HepG2 (cell line): ENCODE measurements around the gene LGR6. TPM values are rescaled to one million over a fixed set of nuclear protein-coding genes. Genes with fewer than 3 reads are reported as not detected.

Experiments
- ATAC-seq: fragments of 200-7000 bp; cut with Tn5 transposase; 3 replicates; pipeline ENCODE4 v1.9.1; 2020; ENCODE audit warnings: mild to moderate bottlenecking, moderate library complexity
- BruUV-seq: library from RNA; stranded (reverse); fragments of 400-500 nt; replicated peaks from 2 replicates; lab custom pipeline; 2021; lab: Mats Ljungman, UMichigan
- CTCF ChIA-PET: fragments of 300-600 bp; formaldehyde crosslinking; extraction: SDS; loops from one replicate; lab custom pipeline; 2021; ENCODE audit warnings: low total read pairs, inconsistent platforms, low intra/inter-chr PET ratio; lab: Yijun Ruan, JAX
- POLR2A ChIA-PET: fragments of 350-600 bp; sonication (Branson Sonifier 250); formaldehyde crosslinking; loops from one replicate; lab custom pipeline; 2020; ENCODE audit warnings: antibody characterized with exemption, inconsistent platforms; lab: Yijun Ruan, JAX
- DNase-seq: peaks from one replicate; pipeline ENCODE4 v3.0.0-alpha.2; 2015; ENCODE audit warnings: low spot score
- FAIRE-seq: peaks from 3 replicates; lab custom pipeline; 2011; peaks lifted over from hg19 to GRCh38; lab: Jason Lieb, UNC
- H2AFZ ChIP-seq: one replicate; pipeline ENCODE4 v1.6.1; 2011; ENCODE audit warnings: low read length, inconsistent platforms
- H3K27ac ChIP-seq: fragments of 300-600 bp; 3 replicates; pipeline ENCODE4 v1.8.0; 2011; ENCODE audit warnings: mixed run types, mild to moderate bottlenecking, mixed read lengths, low read length, inconsistent platforms; ENCODE audit not compliant: insufficient read depth; ENCODE audit errors: extremely low read length
- H3K27me3 ChIP-seq, 2 experiments: fragments of 200-600 bp in 1 of 2; 2 replicates in 1 of 2; 3 replicates in 1 of 2; pipeline versions ENCODE4 v1.6.0 to v1.8.0; 2011; ENCODE audit warnings: low read length in 2 of 2, mild to moderate bottlenecking in 2 of 2, moderate library complexity in 2 of 2, inconsistent platforms in 1 of 2; ENCODE audit not compliant: insufficient read depth in 2 of 2, control insufficient read depth in 1 of 2
- H3K36me3 ChIP-seq, 2 experiments: fragments of 200-600 bp in 1 of 2; replicated peaks in 1 of 2; 2 replicates in 1 of 2; 3 replicates in 1 of 2; pipeline versions ENCODE4 v1.5.1 to v1.8.0; 2011; ENCODE audit warnings: low read length in 2 of 2, inconsistent platforms in 1 of 2; ENCODE audit not compliant: insufficient read depth in 2 of 2, control insufficient read depth in 1 of 2
- H3K4me1 ChIP-seq: 2 replicates; pipeline ENCODE4 v1.5.1; 2012; ENCODE audit warnings: low read length, inconsistent platforms; ENCODE audit not compliant: insufficient read depth
- H3K4me2 ChIP-seq: 2 replicates; pipeline ENCODE4 v1.6.0; 2011; ENCODE audit warnings: low read depth, low read length, inconsistent platforms
- H3K4me3 ChIP-seq, 3 experiments: fragments of 200-600 bp in 1 of 3; sonication (generic), shearing (Covaris generic) in 1 of 3; replicated peaks in 1 of 3; 2 replicates each; pipeline ENCODE4 v1.5.1; 2011 to 2016; ENCODE audit warnings: low read length in 3 of 3, inconsistent platforms in 2 of 3, low read depth in 2 of 3, mild to moderate bottlenecking in 2 of 3, control low read depth in 1 of 3, mixed read lengths in 1 of 3; ENCODE audit not compliant: insufficient read depth in 1 of 3
- H3K79me2 ChIP-seq: one replicate; pipeline ENCODE4 v1.6.1; 2011; ENCODE audit warnings: low read length, inconsistent platforms; ENCODE audit not compliant: insufficient read depth
- H3K9ac ChIP-seq: 2 replicates; pipeline ENCODE4 v1.6.0; 2011; ENCODE audit warnings: mild to moderate bottlenecking, low read depth, low read length, inconsistent platforms; ENCODE audit not compliant: insufficient read depth
- H3K9me3 ChIP-seq: 2 replicates; pipeline ENCODE4 v1.5.1; 2012; ENCODE audit warnings: mild to moderate bottlenecking, low read length
- H4K20me1 ChIP-seq: 2 replicates; pipeline ENCODE4 v1.6.0; 2011; ENCODE audit warnings: inconsistent platforms, mild to moderate bottlenecking, low read length, moderate library complexity; ENCODE audit not compliant: insufficient read depth
- WGBS: methylation state at CpG from one replicate; pipeline ENCODE4 v1.1.6; 2017; ENCODE audit warnings: low lambda C conversion rate; 5-methylcytosine and 5-hydroxymethylcytosine counted together
- in situ Hi-C: cut with HindIII; loops from 2 replicates; pipeline ENCODE4 v1.10.0; 2017; ENCODE audit warnings: low pct_unique_long_range_greater_than_20kb; ENCODE audit not compliant: extremely low pct_ligation_motif_present
- intact Hi-C: fragments of 100-400 bp; cut with micrococcal nuclease; formaldehyde crosslinking; loops from one replicate; pipeline ENCODE4 v1.10.0; 2022; ENCODE audit not compliant: unreplicated experiment
- polyA plus RNA-seq, 8 experiments: library from polyadenylated mRNA; depleted of rRNA in 3 of 8; stranded (reverse) in 7 of 8; unstranded in 1 of 8; fragments of >200 nt; fragmentation: Illumina TruSeq in 4 of 8; extraction: Trizol in 4 of 8; gene quantifications; 2 replicates each; pipeline versions ENCODE4 v1.2.1 to v1.2.3, GENCODE V29; 2011 to 2016; ENCODE audit warnings: low read depth in 4 of 8, missing spikeins in 1 of 8, mixed read lengths in 1 of 8; ENCODE audit not compliant: insufficient read depth in 1 of 8
- total RNA-seq, 5 experiments: library from RNA; depleted of rRNA; stranded (reverse); fragments of >200 nt; fragmentation: Illumina TruSeq; extraction: Trizol; gene quantifications; 2 replicates each; pipeline ENCODE4 v1.2.3, GENCODE V29; 2016; ENCODE audit warnings: low read depth in 1 of 5
- TF ChIP-seq, protein P1 (sequence below): sonication (generic); formaldehyde crosslinking; conservative IDR thresholded peaks from 2 replicates; pipeline ENCODE4 v1.4.0; 2020; ENCODE audit warnings: mild to moderate bottlenecking, missing genetic modification reagents, moderate library complexity
- TF ChIP-seq, protein P2 (sequence below): sonication (generic); formaldehyde crosslinking; IDR thresholded peaks from 2 replicates; pipeline ENCODE4 v1.8.0; 2022; ENCODE audit warnings: mild to moderate bottlenecking, missing genetic modification reagents, moderate library complexity

LGR6 gene
- total and polyA plus RNA-seq, 2 of the 13 experiments (the other 11 are each of a cell fraction or from before 2014, with no cell fraction given) = 0.07 TPM; not detected in 1

DNA sequence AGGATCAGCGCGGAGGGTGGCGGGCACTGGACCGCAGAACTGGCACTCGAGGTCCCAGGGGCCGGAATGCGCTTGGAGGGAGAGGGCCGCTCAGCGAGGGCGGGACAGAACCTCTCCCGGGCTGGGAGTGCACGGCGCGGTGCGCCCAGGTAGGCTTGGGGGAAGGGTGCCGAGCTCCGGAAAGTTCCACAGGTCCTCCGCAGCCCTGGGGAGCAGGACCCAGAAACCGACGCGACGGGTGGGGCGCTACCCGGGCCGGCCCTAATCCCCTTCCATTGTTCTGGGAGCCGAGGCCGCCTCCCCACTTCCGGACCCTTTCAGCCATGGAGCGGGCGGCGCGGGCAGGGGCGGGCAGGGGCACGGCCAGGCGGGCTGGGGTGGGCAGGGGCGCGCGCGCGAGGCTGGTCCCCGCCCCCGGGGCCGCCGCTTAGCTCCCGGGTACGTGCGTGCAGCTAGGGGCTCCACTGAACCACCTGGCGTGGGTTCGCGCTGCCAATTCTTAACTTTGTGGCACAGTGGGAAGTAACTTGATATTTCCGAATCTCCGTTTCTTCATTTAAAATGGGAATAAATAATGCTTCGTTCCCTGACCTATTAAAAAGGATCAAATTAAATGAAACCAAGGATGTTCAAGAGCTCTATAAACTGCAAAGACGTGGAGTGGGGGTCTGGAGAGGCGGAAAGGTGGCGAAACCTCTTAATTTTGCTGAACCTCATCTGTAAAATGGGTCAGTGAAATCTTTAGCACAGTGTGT, 20.7 kb downstream of the LGR6 start:
- no TSS peak for BruUV-seq
- FAIRE-seq (no peak), DNase-seq (no peak), ATAC-seq (no peak)
- intact Hi-C loops = no loop called here
- Histone ChIP-seq H3K27me3 (peaks cover 1 to 50% of the 10 kb centered on the region in 2 experiments; a peak in 4 of 5 replicates), H3K27ac (no peak overlapping the region), H3K36me3 (no peaks in the 10 kb centered on the region), H4K20me1 (no peaks in the 10 kb centered on the region), H3K9ac (no peak overlapping the region), H3K4me1 (peaks cover 6% of the 10 kb centered on the region; the same call in 1 of the 2 replicates), H2AFZ (no peak overlapping the region), H3K9me3 (no peaks in the 10 kb centered on the region), H3K4me3 (peak overlapping the region in 1 of 3 experiments; percentile 15; a peak in 2 of 6 replicates), H3K79me2 (no peaks in the 10 kb centered on the region), H3K4me2 (no peak overlapping the region; the same call in 1 of the 2 replicates)
- 37% methylated on average over 15 of the region's 56 CpGs for WGBS
- TF ChIP-seq, protein P1, sequence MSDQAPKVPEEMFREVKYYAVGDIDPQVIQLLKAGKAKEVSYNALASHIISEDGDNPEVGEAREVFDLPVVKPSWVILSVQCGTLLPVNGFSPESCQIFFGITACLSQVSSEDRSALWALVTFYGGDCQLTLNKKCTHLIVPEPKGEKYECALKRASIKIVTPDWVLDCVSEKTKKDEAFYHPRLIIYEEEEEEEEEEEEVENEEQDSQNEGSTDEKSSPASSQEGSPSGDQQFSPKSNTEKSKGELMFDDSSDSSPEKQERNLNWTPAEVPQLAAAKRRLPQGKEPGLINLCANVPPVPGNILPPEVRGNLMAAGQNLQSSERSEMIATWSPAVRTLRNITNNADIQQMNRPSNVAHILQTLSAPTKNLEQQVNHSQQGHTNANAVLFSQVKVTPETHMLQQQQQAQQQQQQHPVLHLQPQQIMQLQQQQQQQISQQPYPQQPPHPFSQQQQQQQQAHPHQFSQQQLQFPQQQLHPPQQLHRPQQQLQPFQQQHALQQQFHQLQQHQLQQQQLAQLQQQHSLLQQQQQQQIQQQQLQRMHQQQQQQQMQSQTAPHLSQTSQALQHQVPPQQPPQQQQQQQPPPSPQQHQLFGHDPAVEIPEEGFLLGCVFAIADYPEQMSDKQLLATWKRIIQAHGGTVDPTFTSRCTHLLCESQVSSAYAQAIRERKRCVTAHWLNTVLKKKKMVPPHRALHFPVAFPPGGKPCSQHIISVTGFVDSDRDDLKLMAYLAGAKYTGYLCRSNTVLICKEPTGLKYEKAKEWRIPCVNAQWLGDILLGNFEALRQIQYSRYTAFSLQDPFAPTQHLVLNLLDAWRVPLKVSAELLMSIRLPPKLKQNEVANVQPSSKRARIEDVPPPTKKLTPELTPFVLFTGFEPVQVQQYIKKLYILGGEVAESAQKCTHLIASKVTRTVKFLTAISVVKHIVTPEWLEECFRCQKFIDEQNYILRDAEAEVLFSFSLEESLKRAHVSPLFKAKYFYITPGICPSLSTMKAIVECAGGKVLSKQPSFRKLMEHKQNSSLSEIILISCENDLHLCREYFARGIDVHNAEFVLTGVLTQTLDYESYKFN (CRISPR knock-in tag) = no peak
- TF ChIP-seq, protein P2, sequence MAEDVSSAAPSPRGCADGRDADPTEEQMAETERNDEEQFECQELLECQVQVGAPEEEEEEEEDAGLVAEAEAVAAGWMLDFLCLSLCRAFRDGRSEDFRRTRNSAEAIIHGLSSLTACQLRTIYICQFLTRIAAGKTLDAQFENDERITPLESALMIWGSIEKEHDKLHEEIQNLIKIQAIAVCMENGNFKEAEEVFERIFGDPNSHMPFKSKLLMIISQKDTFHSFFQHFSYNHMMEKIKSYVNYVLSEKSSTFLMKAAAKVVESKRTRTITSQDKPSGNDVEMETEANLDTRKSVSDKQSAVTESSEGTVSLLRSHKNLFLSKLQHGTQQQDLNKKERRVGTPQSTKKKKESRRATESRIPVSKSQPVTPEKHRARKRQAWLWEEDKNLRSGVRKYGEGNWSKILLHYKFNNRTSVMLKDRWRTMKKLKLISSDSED (CRISPR knock-in tag) = no peak
- CTCF ChIA-PET = no interaction called here
- POLR2A ChIA-PET = no interaction called here
- in situ Hi-C loops = no loop called here
